Neural progenitor cell (in vitro differentiated cells): ENCODE data around the gene CEP170.

Experiments
- CTCF ChIP-seq: fragments of 200-600 bp; sonication (generic); IDR thresholded peaks from 2 replicates; pipeline ENCODE4 v1.5.1; 2017; ENCODE audit warnings: antibody characterized with exemption, mild to moderate bottlenecking
- EZH2 ChIP-seq: fragments of 200-600 bp; sonication (generic); IDR thresholded peaks from 2 replicates; pipeline ENCODE4 v1.6.1; 2017; ENCODE audit warnings: antibody characterized with exemption, mild to moderate bottlenecking, moderate library complexity
- EZH2phosphoT487 ChIP-seq: fragments of 200-600 bp; sonication (generic); IDR thresholded peaks from 2 replicates; pipeline ENCODE4 v1.6.1; 2017; ENCODE audit warnings: antibody characterized with exemption

GRCh38 chr1:243218059-243218458 is 37.0 kb downstream of the CEP170 start:
- no peak for TF ChIP-seq CTCF
- no peak for TF ChIP-seq EZH2
- no peak for TF ChIP-seq EZH2phosphoT487
